ENCODE results near the gene PEAK3.
"Not testable (repeated sequence)": the region's sequence is repeated elsewhere in the genome, so short reads cannot be mapped to it uniquely, and the experiment has no call there.

DNA sequence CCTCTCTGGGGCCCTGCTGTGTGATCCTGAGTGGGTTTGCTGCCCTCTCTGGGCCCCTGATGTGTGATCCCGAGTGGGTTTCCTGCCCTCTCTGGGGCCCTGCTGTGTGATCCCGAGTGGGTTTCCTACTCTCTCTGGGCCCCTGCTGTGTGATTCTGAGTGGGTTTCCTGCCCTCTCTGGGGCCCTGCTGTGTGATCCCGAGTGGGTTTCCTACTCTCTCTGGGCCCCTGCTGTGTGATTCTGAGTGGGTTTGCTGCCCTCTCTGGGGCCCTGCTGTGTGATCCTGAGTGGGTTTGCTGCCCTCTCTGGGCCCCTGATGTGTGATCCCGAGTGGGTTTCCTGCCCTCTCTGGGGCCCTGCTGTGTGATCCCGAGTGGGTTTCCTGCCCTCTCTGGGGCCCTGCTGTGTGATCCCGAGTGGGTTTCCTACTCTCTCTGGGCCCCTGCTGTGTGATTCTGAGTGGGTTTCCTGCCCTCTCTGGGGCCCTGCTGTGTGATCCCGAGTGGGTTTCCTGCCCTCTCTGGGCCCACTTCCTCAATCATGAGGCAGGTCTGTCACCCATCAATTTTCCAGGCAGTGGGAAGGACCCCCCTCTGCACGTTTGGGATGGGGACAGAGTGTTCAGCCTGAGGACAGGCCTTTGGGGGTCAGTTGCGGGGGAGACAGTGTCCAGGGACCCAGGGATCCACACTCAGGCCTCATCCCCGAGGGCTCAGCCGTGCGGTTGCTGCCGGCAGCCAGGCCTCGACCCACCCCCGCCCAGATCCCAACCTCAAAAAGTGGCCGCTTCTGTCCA lies 512 bp downstream of the PEAK3 start:
- TF ChIP-seq, protein P1, sequence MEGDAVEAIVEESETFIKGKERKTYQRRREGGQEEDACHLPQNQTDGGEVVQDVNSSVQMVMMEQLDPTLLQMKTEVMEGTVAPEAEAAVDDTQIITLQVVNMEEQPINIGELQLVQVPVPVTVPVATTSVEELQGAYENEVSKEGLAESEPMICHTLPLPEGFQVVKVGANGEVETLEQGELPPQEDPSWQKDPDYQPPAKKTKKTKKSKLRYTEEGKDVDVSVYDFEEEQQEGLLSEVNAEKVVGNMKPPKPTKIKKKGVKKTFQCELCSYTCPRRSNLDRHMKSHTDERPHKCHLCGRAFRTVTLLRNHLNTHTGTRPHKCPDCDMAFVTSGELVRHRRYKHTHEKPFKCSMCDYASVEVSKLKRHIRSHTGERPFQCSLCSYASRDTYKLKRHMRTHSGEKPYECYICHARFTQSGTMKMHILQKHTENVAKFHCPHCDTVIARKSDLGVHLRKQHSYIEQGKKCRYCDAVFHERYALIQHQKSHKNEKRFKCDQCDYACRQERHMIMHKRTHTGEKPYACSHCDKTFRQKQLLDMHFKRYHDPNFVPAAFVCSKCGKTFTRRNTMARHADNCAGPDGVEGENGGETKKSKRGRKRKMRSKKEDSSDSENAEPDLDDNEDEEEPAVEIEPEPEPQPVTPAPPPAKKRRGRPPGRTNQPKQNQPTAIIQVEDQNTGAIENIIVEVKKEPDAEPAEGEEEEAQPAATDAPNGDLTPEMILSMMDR (IDR thresholded peaks at IDR 0.05): not testable (repeated sequence)
- not testable (repeated sequence) for TF ChIP-seq POLR2A (IDR thresholded peaks at IDR 0.05)
